HFFc6 (cell line): ENCODE results near the gene TLR7. TPM values are rescaled to one million over a fixed set of nuclear protein-coding genes. Genes with fewer than 3 reads are reported as not detected.

ENCODE experiments used
- DNase-seq: peaks from one replicate; pipeline ENCODE4 v3.0.0-alpha.2; 2018
- H3K27ac Mint-ChIP-seq: 2 replicates; pipeline ENCODE4 v1.8.0; 2020; ENCODE audit warnings: mild to moderate bottlenecking, mixed read lengths
- H3K27me3 Mint-ChIP-seq: 2 replicates; pipeline ENCODE4 v1.8.0; 2021; ENCODE audit warnings: mild to moderate bottlenecking, moderate library complexity, mixed read lengths; ENCODE audit not compliant: insufficient read depth
- H3K36me3 Mint-ChIP-seq: 2 replicates; pipeline ENCODE4 v1.8.0; 2021; ENCODE audit warnings: low read depth, mixed read lengths
- H3K4me1 Mint-ChIP-seq: 2 replicates; pipeline ENCODE4 v1.8.0; 2020; ENCODE audit warnings: low read depth, mixed read lengths
- H3K4me3 Mint-ChIP-seq: 2 replicates; pipeline ENCODE4 v1.8.0; 2020; ENCODE audit warnings: mild to moderate bottlenecking, moderate library complexity, mixed read lengths
- H3K9me3 Mint-ChIP-seq: 2 replicates; pipeline ENCODE4 v1.8.0; 2020; ENCODE audit warnings: mild to moderate bottlenecking, mixed read lengths
- CTCF ChIP-seq: fragments of 200-600 bp; sonication (generic); IDR thresholded peaks from 2 replicates; pipeline ENCODE4 v1.5.0; 2021; ENCODE audit warnings: antibody characterized with exemption, mild to moderate bottlenecking
- long read RNA-seq: library from polyadenylated mRNA; unstranded; transcript quantifications from one replicate; pipeline ENCODE4 v2.0.0, GENCODE V29; 2019
- total RNA-seq, 6 experiments: library from RNA; stranded (reverse); fragmentation: NEBNext Ultra II Directional; extraction: Animal tissue kit (Norgen Biotek cat#: 25700); gene quantifications; 2 replicates in 1 of 6; 3 replicates in 5 of 6; pipeline ENCODE4 v1.2.3, GENCODE V29; 2021

Gene TLR7
- not detected for total RNA-seq
- long read RNA-seq, result 0 reads

- no peak for TF ChIP-seq CTCF
- no peak for DNase-seq
- Mint-ChIP-seq H3K27ac (no peak within 1 kb of the TSS), H3K36me3 (no peaks in the 10 kb centered on the region), H3K27me3 (peaks cover 5% of the 10 kb centered on the region), H3K4me3 (no peak within 1 kb of the TSS), H3K9me3 (no peaks in the 10 kb centered on the region), H3K4me1 (no peaks in the 10 kb centered on the region)
Observed at GRCh38 chrX:12866451-12867377, at the start of gene TLR7. Gene TLR7, plus strand, starts transcription at chrX:12867072. Its CDS starts 507 bp downstream, at chrX:12867579.

- H3K27ac Mint-ChIP-seq, result no peak overlapping the region
- H3K4me3 Mint-ChIP-seq, result no peak overlapping the region
- H3K4me1 Mint-ChIP-seq, result peaks cover 5% of the 10 kb centered on the region; the same call in 1 of the 2 replicates
- H3K36me3 Mint-ChIP-seq, result peaks cover 6% of the 10 kb centered on the region; the same call in 1 of the 2 replicates
- no peaks in the 10 kb centered on the region for H3K9me3 Mint-ChIP-seq
- no peak for DNase-seq
- H3K27me3 Mint-ChIP-seq, result no peaks in the 10 kb centered on the region; the same call in 1 of the 2 replicates
- no peak for TF ChIP-seq CTCF
Observed at GRCh38 chrX:12817528-12817927, 49.3 kb upstream of the TLR7 start.

GRCh38 chrX:12819222-12819621 is 47.6 kb upstream of the TLR7 start:
- no peak for DNase-seq
- H3K4me1 Mint-ChIP-seq, result peaks cover 5% of the 10 kb centered on the region; the same call in 1 of the 2 replicates
- no peaks in the 10 kb centered on the region; the same call in 1 of the 2 replicates for H3K27me3 Mint-ChIP-seq
- no peak for TF ChIP-seq CTCF
- peaks cover 6% of the 10 kb centered on the region; the same call in 1 of the 2 replicates for H3K36me3 Mint-ChIP-seq
- H3K4me3 Mint-ChIP-seq, result no peak overlapping the region
- H3K9me3 Mint-ChIP-seq, result no peaks in the 10 kb centered on the region
- peak overlapping the region; percentile 49; the same call in 1 of the 2 replicates for H3K27ac Mint-ChIP-seq

- Mint-ChIP-seq H3K4me3 (no peak overlapping the region), H3K9me3 (no peaks in the 10 kb centered on the region), H3K4me1 (peaks cover 18% of the 10 kb centered on the region), H3K27ac (no peak overlapping the region), H3K36me3 (peaks cover 11% of the 10 kb centered on the region), H3K27me3 (no peaks in the 10 kb centered on the region; the same call in 1 of the 2 replicates)
- no peak for DNase-seq
- TF ChIP-seq CTCF, result no peak
Observed at GRCh38 chrX:12820737-12821136, 46.1 kb upstream of the TLR7 start.

GRCh38 chrX:12824944-12825343 is 41.9 kb upstream of the TLR7 start:
- Mint-ChIP-seq H3K27ac (no peak overlapping the region), H3K9me3 (no peaks in the 10 kb centered on the region), H3K36me3 (peaks cover 6% of the 10 kb centered on the region), H3K4me3 (no peak overlapping the region; the same call in 1 of the 2 replicates), H3K27me3 (peaks cover 2% of the 10 kb centered on the region), H3K4me1 (peaks cover 18% of the 10 kb centered on the region)
- DNase-seq, result no peak
- no peak for TF ChIP-seq CTCF
